GM18858 (cell line): Measurements from ENCODE around the gene PPDPF.

Experiments used
- ATAC-seq: cut with Tn5 transposase; IDR thresholded peaks from one replicate; pipeline ENCODE4 v1.9.1; 2021; ENCODE audit not compliant: unreplicated experiment

PPDPF gene

GRCh38 chr20:63536241-63536977, 15.8 kb downstream of the PPDPF start:
- ATAC-seq = no peak

- peak; percentile 2 for ATAC-seq
Measured at GRCh38 chr20:63536997-63537524, 16.5 kb downstream of the PPDPF start, which contains the start of gene PTK6. Gene PTK6 (minus strand): TSS chr20:63537376. CDS start chr20:63537314, 62 bp downstream.

- peak; percentile 84 for ATAC-seq
Measured at GRCh38 chr20:63537525-63538203, 17.1 kb downstream of the PPDPF start.

GRCh38 chr20:63538204-63539091, 17.9 kb downstream of the PPDPF start:
- ATAC-seq = no peak

- no peak for ATAC-seq
Measured at GRCh38 chr20:63539092-63539430, 18.5 kb downstream of the PPDPF start.

GRCh38 chr20:63539441-63540370, 19.1 kb downstream of the PPDPF start:
- ATAC-seq = no peak

GRCh38 chr20:63540417-63541186, 20.0 kb downstream of the PPDPF start:
- ATAC-seq = no peak

- no peak for ATAC-seq
Measured at GRCh38 chr20:63541371-63541770, 20.8 kb downstream of the PPDPF start.

GRCh38 chr20:63542031-63542559, 21.5 kb downstream of the PPDPF start:
- no peak for ATAC-seq

- ATAC-seq = no peak
Measured at GRCh38 chr20:63542696-63543095, 22.1 kb downstream of the PPDPF start.

- no peak for ATAC-seq
Measured at GRCh38 chr20:63543131-63543530, 22.6 kb downstream of the PPDPF start.

GRCh38 chr20:63543733-63544132, 23.2 kb downstream of the PPDPF start:
- ATAC-seq = no peak

GRCh38 chr20:63544241-63544957, 23.8 kb downstream of the PPDPF start:
- ATAC-seq = no peak

- no peak for ATAC-seq
Measured at GRCh38 chr20:63544958-63545516, 24.5 kb downstream of the PPDPF start.

- ATAC-seq = no peak
Measured at GRCh38 chr20:63545814-63546213, 25.2 kb downstream of the PPDPF start.

GRCh38 chr20:63546256-63546955, 25.8 kb downstream of the PPDPF start:
- no peak for ATAC-seq

- ATAC-seq = no peak
Measured at GRCh38 chr20:63546956-63547724, 26.6 kb downstream of the PPDPF start.
